Measurements from ENCODE around the gene SLC2A5.
"Not testable (repeated sequence)": the region's sequence is repeated elsewhere in the genome, so short reads cannot be mapped to it uniquely, and the experiment has no call there.

The SLC2A5 gene

DNA sequence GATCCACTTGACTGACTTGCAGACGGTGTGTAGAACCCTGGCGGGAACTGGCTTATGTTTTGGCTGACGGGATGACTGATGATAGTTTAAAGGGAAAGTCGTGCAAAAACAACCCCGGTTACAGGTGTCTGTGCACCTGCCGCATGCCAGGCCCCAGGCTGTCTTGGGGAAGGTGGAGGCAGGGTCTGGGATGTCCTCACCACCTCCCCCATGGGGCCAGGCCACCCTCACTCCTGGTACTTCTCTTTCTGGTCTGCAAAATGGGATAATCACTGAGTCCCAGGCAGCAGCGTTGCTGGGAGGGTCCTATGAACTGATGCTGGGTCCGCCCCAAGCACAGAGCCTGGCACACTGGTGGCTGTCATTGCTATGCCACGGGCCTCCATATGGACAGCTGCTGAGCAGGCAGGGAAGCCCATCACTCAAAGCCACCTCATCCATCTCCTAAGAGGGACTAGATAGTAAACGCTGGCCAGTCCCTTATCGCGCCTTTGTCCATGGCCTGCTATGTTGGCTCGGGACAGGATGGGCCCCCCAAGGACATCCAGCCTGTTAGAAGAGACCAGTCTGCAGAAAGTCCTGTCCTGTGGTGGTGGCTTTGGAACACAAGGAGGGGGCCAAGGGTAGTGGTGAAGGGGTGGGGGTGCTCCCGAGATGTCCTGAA lies 28.2 kb downstream of the SLC2A5 start:
- CTCF ChIA-PET, result interaction anchor here (0.6 to 1.2 kb wide), 2 partner anchors 9 to 106 kb away, joined by 3 read pairs; no protein-coding TSS in a partner anchor
- Mint-ChIP-seq H3K9me3 (no peaks in the 10 kb centered on the region), H3K36me3 (no peaks in the 10 kb centered on the region), H3K4me3 (no peak overlapping the region), H3K4me1 (no peaks in the 10 kb centered on the region), H3K27me3 (peaks cover 21% of the 10 kb centered on the region), H3K27ac (no peak overlapping the region)
- no peak for DNase-seq

DNA sequence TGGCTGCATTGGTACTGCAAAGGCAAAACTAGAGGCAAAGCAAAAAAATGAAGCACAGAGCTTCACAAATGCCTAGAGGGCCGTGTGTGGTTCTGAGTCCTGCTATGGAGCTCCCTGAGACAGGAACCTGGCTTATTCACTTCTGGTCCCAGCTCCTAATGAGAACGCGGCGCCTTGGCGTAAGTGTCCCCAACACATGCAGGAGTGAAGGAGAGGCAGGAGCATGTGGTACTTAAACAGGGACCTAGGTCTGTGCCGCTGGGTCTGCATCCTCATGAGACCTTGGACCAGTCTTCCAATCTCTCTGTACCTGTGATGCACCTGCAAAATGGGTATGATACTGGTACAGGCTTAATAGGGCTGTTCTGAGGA lies 28.8 kb downstream of the SLC2A5 start:
- no peak overlapping the region for H3K4me3 Mint-ChIP-seq
- no peaks in the 10 kb centered on the region for H3K4me1 Mint-ChIP-seq
- H3K27me3 Mint-ChIP-seq, result peaks cover 15% of the 10 kb centered on the region
- peaks cover 1% of the 10 kb centered on the region for H3K36me3 Mint-ChIP-seq
- CTCF ChIA-PET, result interaction anchor here (1.2 kb wide), 1 partner anchor 9 kb away, joined by 3 read pairs; no protein-coding TSS in a partner anchor
- DNase-seq, result no peak
- H3K27ac Mint-ChIP-seq, result no peak overlapping the region
- peaks cover 3% of the 10 kb centered on the region for H3K9me3 Mint-ChIP-seq

DNA sequence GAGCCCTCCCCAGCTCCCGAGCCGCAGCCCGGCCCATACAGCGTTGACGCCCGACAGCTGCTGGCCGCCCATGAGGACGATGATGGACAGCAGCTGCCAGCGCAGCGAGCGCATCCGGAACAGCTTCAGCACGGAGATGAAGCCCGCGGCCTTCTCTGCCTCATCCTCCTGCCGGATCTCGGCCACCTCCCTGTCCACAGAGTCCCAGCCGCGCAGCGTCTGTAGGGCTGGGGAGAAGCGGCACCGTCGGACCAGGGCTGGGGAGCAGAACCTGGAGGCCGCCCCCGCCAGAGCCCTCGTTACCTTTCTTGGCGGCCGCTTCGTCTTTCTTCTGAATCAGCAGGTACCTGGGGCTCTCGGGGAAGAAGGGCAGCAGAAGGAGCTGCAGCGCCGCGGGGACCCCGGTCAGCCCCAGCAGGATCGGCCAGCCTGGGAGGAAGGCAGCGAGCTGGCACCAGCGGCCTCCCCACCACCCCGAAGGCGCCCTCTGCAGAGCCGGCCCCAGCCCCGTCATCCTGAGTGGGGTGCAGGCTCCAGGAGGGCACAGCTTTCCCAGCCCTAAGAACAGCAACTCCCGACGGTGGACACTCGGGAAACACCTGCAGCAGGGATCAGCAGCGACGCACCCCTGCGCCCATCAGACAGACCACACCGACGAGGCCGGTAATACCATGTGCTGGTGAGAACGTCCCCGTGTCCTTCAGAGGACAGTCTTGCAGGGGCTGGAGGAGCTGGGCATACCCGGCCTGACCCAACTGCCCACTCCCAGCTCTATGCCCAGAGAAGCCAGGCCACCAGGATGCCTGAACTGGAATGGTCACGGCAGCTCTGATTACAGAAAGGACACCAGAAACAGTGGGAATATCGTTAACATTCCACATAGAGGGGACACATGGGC lies 29.4 kb downstream of the SLC2A5 start:
- Mint-ChIP-seq H3K4me1 (no peaks in the 10 kb centered on the region), H3K4me3 (no peak overlapping the region), H3K36me3 (peaks cover 4% of the 10 kb centered on the region), H3K27ac (no peak overlapping the region), H3K27me3 (peaks cover 11% of the 10 kb centered on the region), H3K9me3 (peaks cover 8% of the 10 kb centered on the region)
- CTCF ChIA-PET, result interaction anchor here (1.2 kb wide), 1 partner anchor 8 kb away, joined by 3 read pairs; no protein-coding TSS in a partner anchor
- no peak for DNase-seq

DNA sequence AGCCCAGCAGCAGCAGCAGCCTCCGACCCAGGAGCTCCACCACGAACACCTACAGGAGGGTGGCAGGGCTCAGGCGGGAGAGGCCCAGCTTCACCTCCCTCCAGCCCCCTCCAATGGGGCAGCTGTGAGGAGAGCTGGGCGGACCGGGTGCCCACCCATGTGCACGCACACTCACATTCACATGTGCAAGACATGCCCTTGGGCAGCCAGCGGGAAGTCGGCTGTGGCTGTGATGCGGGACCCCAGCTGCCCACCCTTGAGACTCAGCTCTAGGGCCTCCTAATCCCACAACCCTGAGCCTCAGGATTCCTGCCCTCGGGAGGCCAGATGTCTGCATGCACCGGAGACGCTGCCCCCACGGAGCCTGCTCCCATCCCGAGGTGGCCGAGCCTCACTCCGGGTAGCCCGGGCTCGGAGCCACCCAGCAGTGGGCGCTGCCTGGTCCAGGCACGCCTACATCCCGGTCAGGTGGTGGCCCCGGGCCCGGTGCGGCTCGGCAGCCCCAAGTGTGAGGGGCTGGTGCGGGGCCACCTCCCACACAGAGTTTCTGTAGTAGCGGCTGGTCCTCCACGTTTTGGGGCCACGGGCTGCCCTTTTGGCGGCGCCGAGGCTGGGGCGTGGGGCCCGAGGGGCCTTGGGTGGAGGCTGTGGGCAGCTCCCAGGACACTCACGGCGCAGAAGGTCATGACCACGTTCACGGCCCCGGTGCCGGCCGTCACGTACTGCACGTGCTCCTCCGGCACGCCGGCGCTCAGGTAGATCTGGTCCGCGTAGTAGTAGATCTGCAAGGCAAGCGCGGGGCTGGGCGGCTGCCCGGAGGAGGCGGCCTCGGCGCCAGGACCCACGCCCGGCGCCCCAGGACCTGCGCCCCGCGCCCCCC lies 30.3 kb downstream of the SLC2A5 start:
- CTCF ChIA-PET, result interaction anchor here (0.9 to 1.2 kb wide), 2 partner anchors 34 to 63 kb away, joined by 3 to 5 read pairs; no protein-coding TSS in a partner anchor
- Mint-ChIP-seq H3K27ac (no peak overlapping the region), H3K27me3 (peaks cover 8% of the 10 kb centered on the region), H3K4me3 (no peak overlapping the region), H3K36me3 (peaks cover 6% of the 10 kb centered on the region), H3K4me1 (no peaks in the 10 kb centered on the region), H3K9me3 (peaks cover 16% of the 10 kb centered on the region)
- no peak for DNase-seq

DNA sequence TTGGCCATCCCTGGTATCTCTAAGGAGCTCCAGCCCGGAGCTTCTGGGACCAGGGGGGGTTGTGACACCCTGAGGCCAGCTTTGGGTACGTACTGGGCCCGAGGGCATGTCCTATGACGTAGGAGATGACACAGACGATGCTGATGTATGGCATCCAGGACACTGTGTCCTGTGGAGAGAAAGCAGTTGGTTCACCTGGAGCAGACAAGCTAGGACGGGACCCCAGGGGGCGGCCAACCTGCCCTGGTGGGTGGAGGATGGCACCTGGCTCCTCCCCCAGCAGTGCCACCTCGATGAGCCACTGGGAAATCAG lies 31.1 kb downstream of the SLC2A5 start:
- CTCF ChIA-PET, result interaction anchor here (0.9 to 1.2 kb wide), 2 partner anchors 33 to 63 kb away, joined by 3 to 5 read pairs; no protein-coding TSS in a partner anchor
- Mint-ChIP-seq H3K9me3 (peaks cover 19% of the 10 kb centered on the region), H3K27ac (no peak overlapping the region), H3K36me3 (peaks cover 6% of the 10 kb centered on the region), H3K27me3 (peaks cover 15% of the 10 kb centered on the region), H3K4me3 (no peak overlapping the region), H3K4me1 (no peaks in the 10 kb centered on the region)
- DNase-seq, result no peak

DNA sequence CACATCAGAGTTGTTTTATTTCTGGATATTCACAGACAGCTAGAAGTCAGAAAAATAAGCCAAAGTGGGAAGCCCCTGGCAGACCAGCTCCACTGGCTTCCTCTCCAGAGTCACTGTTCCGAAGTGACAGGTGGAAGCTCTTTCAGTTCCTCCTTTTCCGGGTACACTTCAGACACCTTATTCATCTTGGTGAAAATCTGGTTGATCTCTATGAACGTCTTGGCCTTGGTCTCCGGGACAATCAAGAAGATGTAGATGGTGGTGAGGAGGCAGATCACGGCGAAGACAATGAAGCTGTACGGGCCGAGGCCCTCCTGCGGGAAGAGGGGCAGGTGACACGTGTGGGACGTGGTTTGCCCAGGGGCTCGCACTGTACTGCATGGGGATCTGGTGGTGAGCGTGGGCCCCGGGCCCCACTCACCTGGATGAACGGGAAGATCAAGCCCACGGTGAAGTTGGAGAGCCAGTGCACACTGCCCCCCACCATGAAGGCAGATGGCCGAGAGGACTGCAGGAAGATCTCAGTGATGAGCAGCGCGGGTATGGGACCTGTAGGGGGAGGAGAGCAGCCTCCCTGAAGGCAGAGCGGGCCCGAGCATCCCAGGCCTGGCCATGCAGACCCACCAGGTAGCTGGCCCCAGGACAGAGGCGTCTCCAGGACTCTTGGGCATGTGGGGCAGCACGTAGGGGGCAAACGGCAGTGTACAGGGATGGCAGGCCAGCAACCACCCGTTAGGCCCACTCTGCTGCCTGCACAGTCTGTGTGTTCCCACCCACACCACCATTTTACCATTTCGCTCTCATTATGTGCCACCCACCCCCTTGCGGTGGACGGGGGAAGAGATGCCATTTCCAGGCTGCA lies 31.7 kb downstream of the SLC2A5 start:
- CTCF ChIA-PET, result interaction anchor here (0.9 to 1.2 kb wide), 2 partner anchors 33 to 64 kb away, joined by 3 to 5 read pairs; no protein-coding TSS in a partner anchor
- no peaks in the 10 kb centered on the region for H3K4me1 Mint-ChIP-seq
- DNase-seq, result no peak
- no peak overlapping the region for H3K4me3 Mint-ChIP-seq
- H3K9me3 Mint-ChIP-seq, result peaks cover 19% of the 10 kb centered on the region
- peaks cover 6% of the 10 kb centered on the region for H3K36me3 Mint-ChIP-seq
- H3K27me3 Mint-ChIP-seq, result peaks cover 12% of the 10 kb centered on the region
- H3K27ac Mint-ChIP-seq, result no peak overlapping the region

DNA sequence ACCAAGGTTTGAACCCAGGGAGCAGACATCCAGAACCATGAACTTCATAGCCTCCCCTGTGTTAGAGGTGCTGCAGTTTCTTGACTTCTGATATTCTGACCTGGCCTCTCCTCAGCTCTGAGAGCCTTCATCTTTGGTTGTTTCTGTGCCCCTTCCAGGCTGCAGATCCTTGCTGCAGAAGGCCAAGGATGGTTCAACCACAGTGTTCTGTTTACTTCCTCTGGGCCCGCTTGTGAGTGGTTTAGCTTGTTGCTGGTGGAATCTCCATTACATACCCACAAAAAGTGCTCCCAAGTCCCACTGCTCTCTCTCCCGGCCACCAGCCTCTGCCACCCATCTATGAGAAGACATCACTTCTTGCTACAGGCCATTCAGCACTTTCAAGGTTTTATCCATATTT lies 34.2 kb downstream of the SLC2A5 start:
- H3K4me3 Mint-ChIP-seq, result no peak overlapping the region
- H3K36me3 Mint-ChIP-seq, result peaks cover 6% of the 10 kb centered on the region
- no peak overlapping the region for H3K27ac Mint-ChIP-seq
- no peak for DNase-seq
- CTCF ChIA-PET, result interaction anchor here (1.4 kb wide), 1 partner anchor 146 kb away, joined by 3 read pairs; no protein-coding TSS in a partner anchor
- H3K27me3 Mint-ChIP-seq, result peaks cover 27% of the 10 kb centered on the region
- peaks cover 30% of the 10 kb centered on the region for H3K9me3 Mint-ChIP-seq
- no peaks in the 10 kb centered on the region for H3K4me1 Mint-ChIP-seq

DNA sequence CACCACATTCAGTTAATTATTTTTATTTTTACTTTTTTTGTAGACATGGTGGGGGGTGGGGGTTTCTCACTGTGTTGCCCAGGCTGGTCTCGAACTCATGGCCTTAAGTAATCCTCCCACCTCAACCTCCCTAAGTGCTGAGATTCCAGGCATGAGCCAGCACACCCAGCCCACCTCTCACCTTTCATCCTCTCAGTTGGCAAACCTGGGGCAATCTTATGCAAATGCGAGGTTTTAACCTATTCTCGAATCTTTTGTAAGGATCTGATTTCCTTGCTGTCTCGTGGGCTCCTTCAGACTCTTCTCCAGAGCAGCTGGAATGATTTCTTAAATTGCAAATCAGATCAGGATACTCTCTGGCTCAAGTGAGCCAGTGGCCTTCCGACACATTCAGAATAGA lies 36.1 kb downstream of the SLC2A5 start:
- Mint-ChIP-seq H3K4me1 (no peaks in the 10 kb centered on the region), H3K27ac (no peak overlapping the region), H3K36me3 (peaks cover 6% of the 10 kb centered on the region), H3K27me3 (peaks cover 41% of the 10 kb centered on the region), H3K4me3 (no peak overlapping the region), H3K9me3 (peaks cover 30% of the 10 kb centered on the region)
- no peak for DNase-seq
- CTCF ChIA-PET, result interaction anchor here (1.3 kb wide), 1 partner anchor 29 kb away, joined by 3 read pairs; no protein-coding TSS in a partner anchor

DNA sequence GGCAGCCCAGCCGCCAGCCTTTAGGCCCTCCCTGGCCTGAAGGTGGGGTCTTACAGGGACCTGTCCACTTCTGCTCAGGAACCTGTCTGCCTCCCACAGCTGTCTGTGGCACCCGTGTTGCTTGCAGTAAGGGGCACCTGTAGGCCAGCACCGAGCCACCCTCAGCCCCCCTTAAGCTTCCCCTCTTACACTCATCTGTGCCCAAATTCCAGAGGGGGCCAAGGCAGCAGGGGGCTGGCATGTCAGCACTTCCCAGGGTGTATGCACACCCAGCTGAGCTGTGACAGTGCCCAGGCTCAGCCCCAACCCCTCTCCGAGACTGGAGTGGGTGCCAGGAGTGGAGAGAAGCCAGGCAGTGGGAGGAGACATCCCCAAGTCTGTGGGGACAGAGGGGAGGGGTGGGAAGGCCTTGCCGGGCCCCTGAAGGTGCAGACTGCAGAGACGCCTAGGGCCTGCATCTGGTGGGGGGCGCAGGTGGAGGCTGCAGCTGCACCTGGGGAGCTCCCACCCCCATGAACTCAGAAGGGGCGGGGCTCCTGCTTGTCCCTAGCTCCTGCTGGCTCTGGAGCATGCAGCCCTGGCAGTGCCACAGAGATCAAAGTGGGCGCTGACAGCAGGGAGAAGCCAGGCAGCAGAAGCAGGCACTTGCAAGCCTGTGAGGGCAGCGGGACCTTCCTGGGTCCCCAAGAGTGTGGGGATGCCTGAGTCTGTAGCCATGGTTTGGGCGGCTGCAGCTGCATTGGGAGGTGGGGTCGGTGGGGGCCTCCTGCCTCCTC lies 37.8 kb downstream of the SLC2A5 start:
- DNase-seq, result no peak
- no peaks in the 10 kb centered on the region for H3K4me1 Mint-ChIP-seq
- no peak overlapping the region for H3K27ac Mint-ChIP-seq
- peaks cover 47% of the 10 kb centered on the region for H3K27me3 Mint-ChIP-seq
- CTCF ChIA-PET, result interaction anchor here (1.2 to 1.7 kb wide), 2 partner anchors 9 to 27 kb away, joined by 3 read pairs; no protein-coding TSS in a partner anchor
- H3K36me3 Mint-ChIP-seq, result peaks cover 6% of the 10 kb centered on the region
- H3K9me3 Mint-ChIP-seq, result peaks cover 30% of the 10 kb centered on the region
- no peak overlapping the region for H3K4me3 Mint-ChIP-seq

DNA sequence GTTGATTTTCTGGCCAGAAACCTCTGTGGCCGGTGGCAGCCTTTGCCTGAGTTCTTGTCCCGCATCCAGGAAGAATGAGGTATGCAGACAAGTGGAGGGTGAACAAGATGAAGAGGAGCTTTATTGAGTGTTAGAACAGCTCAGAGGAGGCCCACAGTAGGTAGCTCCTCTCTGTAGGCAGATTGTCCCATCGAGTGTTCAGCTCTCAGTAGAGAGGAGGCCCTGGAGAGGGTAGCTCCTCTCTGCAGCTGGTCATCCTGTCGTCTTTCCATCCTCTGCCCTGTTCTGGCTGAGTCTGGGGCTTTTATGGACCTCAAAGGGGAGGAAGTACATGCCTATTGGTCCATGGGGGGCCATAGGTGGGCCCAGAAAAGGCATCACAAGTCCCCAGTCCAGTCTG lies 38.4 kb downstream of the SLC2A5 start:
- CTCF ChIA-PET, result interaction anchor here (1.7 kb wide), 1 partner anchor 26 kb away, joined by 3 read pairs; no protein-coding TSS in a partner anchor
- H3K36me3 Mint-ChIP-seq, H3K4me3 Mint-ChIP-seq, DNase-seq, H3K4me1 Mint-ChIP-seq, H3K27ac Mint-ChIP-seq: not testable (repeated sequence)
- peaks cover 53% of the 10 kb centered on the region for H3K27me3 Mint-ChIP-seq
- H3K9me3 Mint-ChIP-seq, result peaks cover 30% of the 10 kb centered on the region

DNA sequence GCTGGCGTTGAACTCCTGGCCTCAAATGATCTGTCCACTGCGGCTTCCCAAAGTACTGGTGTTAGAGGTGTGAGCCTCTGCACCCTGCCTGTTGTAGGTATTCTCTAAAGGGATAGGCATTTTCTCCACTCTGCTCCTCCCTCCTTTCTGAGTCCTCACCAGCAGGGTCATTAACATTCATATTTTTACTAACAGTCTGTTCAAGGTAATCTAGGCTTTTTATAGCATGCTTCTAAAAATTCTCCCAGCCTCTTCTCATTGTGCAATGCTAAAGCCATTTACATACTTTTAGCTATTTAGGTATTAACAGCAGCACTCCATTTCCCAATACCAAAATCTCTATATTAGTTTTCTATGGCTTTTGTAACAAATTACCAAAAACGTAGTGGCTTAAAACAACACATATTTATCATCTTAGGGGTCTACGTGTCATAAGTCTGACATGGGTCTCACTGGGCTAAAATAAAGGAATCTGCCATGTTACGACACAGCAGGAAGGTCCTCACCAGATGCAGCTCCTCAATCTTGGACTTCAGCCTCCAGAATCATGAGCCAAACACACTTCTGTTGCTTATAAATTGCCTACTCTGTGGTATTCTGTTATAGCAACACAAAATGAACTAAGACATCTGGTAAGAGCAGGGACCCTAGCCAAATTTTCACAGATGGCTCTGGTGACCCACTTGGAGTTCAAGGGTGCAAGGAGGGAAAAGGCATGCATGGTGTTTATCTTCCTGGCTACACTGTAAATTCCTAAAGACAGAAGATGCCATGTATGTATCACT lies 40.3 kb downstream of the SLC2A5 start:
- peaks cover 51% of the 10 kb centered on the region for H3K27me3 Mint-ChIP-seq
- H3K9me3 Mint-ChIP-seq, result peaks cover 14% of the 10 kb centered on the region
- CTCF ChIA-PET, result no interaction called here
- DNase-seq, result no peak
- H3K4me1 Mint-ChIP-seq, result no peaks in the 10 kb centered on the region
- H3K4me3 Mint-ChIP-seq, result no peak overlapping the region
- no peaks in the 10 kb centered on the region for H3K36me3 Mint-ChIP-seq
- no peak overlapping the region for H3K27ac Mint-ChIP-seq

DNA sequence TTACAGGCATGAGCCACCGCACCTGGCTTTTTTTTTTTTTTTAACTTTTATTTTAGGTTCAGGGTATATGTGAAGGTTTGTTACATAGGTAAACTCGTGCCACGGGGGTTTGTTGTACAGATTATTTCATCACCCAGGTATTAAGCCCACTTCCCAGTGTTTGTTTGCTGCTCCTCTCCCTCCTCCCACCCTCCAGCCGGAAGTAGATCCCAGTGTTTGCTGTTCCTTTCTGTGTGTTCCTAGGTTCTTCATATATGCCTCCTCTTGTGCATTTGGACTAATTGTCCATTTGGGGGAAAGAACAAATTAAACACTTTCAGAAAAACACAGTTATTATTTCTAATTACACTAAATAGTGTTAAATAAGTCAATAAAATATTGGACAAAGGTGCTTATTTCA lies 42.1 kb downstream of the SLC2A5 start:
- H3K27ac Mint-ChIP-seq, result no peak overlapping the region
- peaks cover 10% of the 10 kb centered on the region for H3K9me3 Mint-ChIP-seq
- CTCF ChIA-PET, result no interaction called here
- peaks cover 40% of the 10 kb centered on the region for H3K27me3 Mint-ChIP-seq
- H3K36me3 Mint-ChIP-seq, result no peaks in the 10 kb centered on the region
- H3K4me1 Mint-ChIP-seq, result no peaks in the 10 kb centered on the region
- DNase-seq, result no peak
- no peak overlapping the region for H3K4me3 Mint-ChIP-seq

Measured in activated naive CD4-positive, alpha-beta T cell treated with anti-CD3 and anti-CD28 coated beads, Interleukin-2, amount 10 ng/mL, durations not matched to agents 7 days and 5 days (primary cell).